ENCODE results near the gene ZFYVE21.

ZFYVE21 gene

GRCh38 chr14:103707329-103708263 is 8.0 kb upstream of the ZFYVE21 start:
- H3K9ac ChIP-seq (ENCODE audit: low read length), result no peak overlapping the region
- H3K4me3 ChIP-seq (ENCODE audit: low read depth, low read length), result no peak overlapping the region
- H3K36me3 ChIP-seq (ENCODE audit: control insufficient read depth, insufficient read depth, low read length), result peaks cover 91% of the 10 kb centered on the region
- no peaks in the 10 kb centered on the region for H3K27me3 ChIP-seq (ENCODE audit: control insufficient read depth, insufficient read depth, low read length)
- peaks cover 20% of the 10 kb centered on the region for H3K4me1 ChIP-seq (ENCODE audit: control insufficient read depth, insufficient read depth, low read length)
- H3K27ac ChIP-seq (ENCODE audit: low read depth, low read length), result no peak overlapping the region
- H3K9me3 ChIP-seq (ENCODE audit: control insufficient read depth, insufficient read depth, low read depth, low read length), result no peaks in the 10 kb centered on the region

- H3K9me3 ChIP-seq (ENCODE audit: control insufficient read depth, insufficient read depth, low read depth, low read length), result no peaks in the 10 kb centered on the region
- no peak overlapping the region for H3K9ac ChIP-seq (ENCODE audit: low read length)
- H3K4me3 ChIP-seq (ENCODE audit: low read depth, low read length), result no peak overlapping the region
- no peaks in the 10 kb centered on the region for H3K27me3 ChIP-seq (ENCODE audit: control insufficient read depth, insufficient read depth, low read length)
- peaks cover 81% of the 10 kb centered on the region for H3K36me3 ChIP-seq (ENCODE audit: control insufficient read depth, insufficient read depth, low read length)
- H3K27ac ChIP-seq (ENCODE audit: low read depth, low read length), result no peak overlapping the region
- H3K4me1 ChIP-seq (ENCODE audit: control insufficient read depth, insufficient read depth, low read length), result peaks cover 23% of the 10 kb centered on the region
Measured at GRCh38 chr14:103708750-103709187, 6.8 kb upstream of the ZFYVE21 start.

- no peak overlapping the region for H3K27ac ChIP-seq (ENCODE audit: low read depth, low read length)
Measured at GRCh38 chr14:103709814-103710213, 5.8 kb upstream of the ZFYVE21 start.

GRCh38 chr14:103710771-103711377 is 4.7 kb upstream of the ZFYVE21 start:
- Histone ChIP-seq H3K27ac (ENCODE audit: low read depth, low read length) (no peak overlapping the region), H3K9me3 (ENCODE audit: control insufficient read depth, insufficient read depth, low read depth, low read length) (no peaks in the 10 kb centered on the region), H3K4me1 (ENCODE audit: control insufficient read depth, insufficient read depth, low read length) (peaks cover 29% of the 10 kb centered on the region), H3K9ac (ENCODE audit: low read length) (no peak overlapping the region), H3K27me3 (ENCODE audit: control insufficient read depth, insufficient read depth, low read length) (no peaks in the 10 kb centered on the region), H3K4me3 (ENCODE audit: low read depth, low read length) (no peak overlapping the region), H3K36me3 (ENCODE audit: control insufficient read depth, insufficient read depth, low read length) (peaks cover 62% of the 10 kb centered on the region)

More at GRCh38 chr14:103709814-103710213, 5.8 kb upstream of the ZFYVE21 start:
- H3K4me1 ChIP-seq (ENCODE audit: control insufficient read depth, insufficient read depth, low read length), result peaks cover 29% of the 10 kb centered on the region
- H3K9me3 ChIP-seq (ENCODE audit: control insufficient read depth, insufficient read depth, low read depth, low read length), result no peaks in the 10 kb centered on the region
- no peak overlapping the region for H3K9ac ChIP-seq (ENCODE audit: low read length)
- H3K4me3 ChIP-seq (ENCODE audit: low read depth, low read length), result no peak overlapping the region
- H3K36me3 ChIP-seq (ENCODE audit: control insufficient read depth, insufficient read depth, low read length), result peaks cover 73% of the 10 kb centered on the region
- H3K27me3 ChIP-seq (ENCODE audit: control insufficient read depth, insufficient read depth, low read length), result no peaks in the 10 kb centered on the region

- no peaks in the 10 kb centered on the region for H3K9me3 ChIP-seq (ENCODE audit: control insufficient read depth, insufficient read depth, low read depth, low read length)
- no peak overlapping the region for H3K27ac ChIP-seq (ENCODE audit: low read depth, low read length)
- H3K36me3 ChIP-seq (ENCODE audit: control insufficient read depth, insufficient read depth, low read length), result peaks cover 53% of the 10 kb centered on the region
- H3K4me1 ChIP-seq (ENCODE audit: control insufficient read depth, insufficient read depth, low read length), result peaks cover 31% of the 10 kb centered on the region
- H3K27me3 ChIP-seq (ENCODE audit: control insufficient read depth, insufficient read depth, low read length), result no peaks in the 10 kb centered on the region
- H3K4me3 ChIP-seq (ENCODE audit: low read depth, low read length), result no peak overlapping the region
- H3K9ac ChIP-seq (ENCODE audit: low read length), result no peak overlapping the region
Measured at GRCh38 chr14:103711516-103712431, 3.8 kb upstream of the ZFYVE21 start.

- H3K27me3 ChIP-seq (ENCODE audit: control insufficient read depth, insufficient read depth, low read length), result no peaks in the 10 kb centered on the region
- H3K9me3 ChIP-seq (ENCODE audit: control insufficient read depth, insufficient read depth, low read depth, low read length), result no peaks in the 10 kb centered on the region
- H3K9ac ChIP-seq (ENCODE audit: low read length), result no peak overlapping the region
- H3K4me1 ChIP-seq (ENCODE audit: control insufficient read depth, insufficient read depth, low read length), result peaks cover 35% of the 10 kb centered on the region
- peaks cover 44% of the 10 kb centered on the region for H3K36me3 ChIP-seq (ENCODE audit: control insufficient read depth, insufficient read depth, low read length)
- no peak overlapping the region for H3K27ac ChIP-seq (ENCODE audit: low read depth, low read length)
- H3K4me3 ChIP-seq (ENCODE audit: low read depth, low read length), result no peak overlapping the region
Measured at GRCh38 chr14:103712633-103713247, 2.9 kb upstream of the ZFYVE21 start.

GRCh38 chr14:103713304-103714062 is 2.1 kb upstream of the ZFYVE21 start:
- Histone ChIP-seq H3K4me3 (ENCODE audit: low read depth, low read length) (no peak overlapping the region), H3K27ac (ENCODE audit: low read depth, low read length) (no peak overlapping the region), H3K4me1 (ENCODE audit: control insufficient read depth, insufficient read depth, low read length) (peaks cover 35% of the 10 kb centered on the region), H3K9me3 (ENCODE audit: control insufficient read depth, insufficient read depth, low read depth, low read length) (no peaks in the 10 kb centered on the region), H3K9ac (ENCODE audit: low read length) (no peak overlapping the region), H3K36me3 (ENCODE audit: control insufficient read depth, insufficient read depth, low read length) (peaks cover 36% of the 10 kb centered on the region), H3K27me3 (ENCODE audit: control insufficient read depth, insufficient read depth, low read length) (no peaks in the 10 kb centered on the region)

GRCh38 chr14:103714063-103714724 is 1.4 kb upstream of the ZFYVE21 start:
- Histone ChIP-seq H3K4me3 (ENCODE audit: low read depth, low read length) (peak overlapping the region; percentile 71), H3K9me3 (ENCODE audit: control insufficient read depth, insufficient read depth, low read depth, low read length) (no peaks in the 10 kb centered on the region), H3K27ac (ENCODE audit: low read depth, low read length) (no peak overlapping the region), H3K9ac (ENCODE audit: low read length) (peak overlapping the region; percentile 88), H3K36me3 (ENCODE audit: control insufficient read depth, insufficient read depth, low read length) (peaks cover 29% of the 10 kb centered on the region), H3K27me3 (ENCODE audit: control insufficient read depth, insufficient read depth, low read length) (no peaks in the 10 kb centered on the region), H3K4me1 (ENCODE audit: control insufficient read depth, insufficient read depth, low read length) (peaks cover 35% of the 10 kb centered on the region)

GRCh38 chr14:103716091-103716801 is 636 bp downstream of the ZFYVE21 start:
- H3K4me3 ChIP-seq (ENCODE audit: low read depth, low read length), result peak overlapping the region; percentile 79
- H3K27ac ChIP-seq (ENCODE audit: low read depth, low read length), result no peak overlapping the region
- H3K27me3 ChIP-seq (ENCODE audit: control insufficient read depth, insufficient read depth, low read length), result no peaks in the 10 kb centered on the region
- H3K36me3 ChIP-seq (ENCODE audit: control insufficient read depth, insufficient read depth, low read length), result peaks cover 12% of the 10 kb centered on the region
- H3K4me1 ChIP-seq (ENCODE audit: control insufficient read depth, insufficient read depth, low read length), result peaks cover 29% of the 10 kb centered on the region
- H3K9ac ChIP-seq (ENCODE audit: low read length), result peak overlapping the region; percentile 71
- no peaks in the 10 kb centered on the region for H3K9me3 ChIP-seq (ENCODE audit: control insufficient read depth, insufficient read depth, low read depth, low read length)

Measured in HUES6 (cell line).